ENCODE measurements around the gene NLGN4X. TPM values are rescaled to one million over a fixed set of nuclear protein-coding genes. Genes with fewer than 3 reads are reported as not detected.

Gene NLGN4X
- total RNA-seq, 1 experiment from 2014 or later = not detected

GRCh38 chrX:5971300-5971699 lies 257.4 kb downstream of the NLGN4X start:
- Histone ChIP-seq H3K4me3 (ENCODE audit: low read depth in 2 of 2, low read length in 2 of 2) (no peak overlapping the region), H3K9me3 (ENCODE audit: control insufficient read depth, insufficient read depth, low read depth, low read length) (no peaks in the 10 kb centered on the region), H3K27ac (ENCODE audit: low read length) (no peak overlapping the region), H3K36me3 (ENCODE audit: control insufficient read depth, insufficient read depth, low read length) (no peaks in the 10 kb centered on the region), H3K4me1 (ENCODE audit: control insufficient read depth, insufficient read depth, low read length) (no peaks in the 10 kb centered on the region), H3K27me3 (ENCODE audit: control insufficient read depth, insufficient read depth, low read length) (no peaks in the 10 kb centered on the region)
- intact Hi-C loops (cut with micrococcal nuclease; ENCODE audit: unreplicated experiment) = no loop called here
- TF ChIP-seq CTCF (IDR thresholded peaks at IDR 0.05) (no peak), SIN3A (IDR thresholded peaks at IDR 0.05; ENCODE audit: borderline replicate concordance, insufficient read depth, low read depth, low read length) (no peak), POLR2AphosphoS5 (IDR thresholded peaks at IDR 0.05; ENCODE audit: low read depth, low read length) (no peak), TCF7L2 (IDR thresholded peaks at IDR 0.05; ENCODE audit: low read depth, low read length) (no peak), REST (IDR thresholded peaks at IDR 0.05; ENCODE audit: insufficient read depth in 1 of 2, low read depth in 2 of 2, low read length in 1 of 2) (no peak)
- in situ Hi-C loops (cut with HindIII; ENCODE audit: low pct_unique_long_range_greater_than_20kb, low sequenced_read_pairs) = no loop called here
- DNase-seq (ENCODE audit: low read depth, low spot score) = no peak
- ATAC-seq = no peak
- BruUV-seq (replicated peaks) = no TSS peak
- CTCF ChIA-PET = no interaction called here
- POLR2A ChIA-PET = no interaction called here

- BruUV-seq (replicated peaks) = no TSS peak
Observed at GRCh38 chrX:5965406-5965805, 263.3 kb downstream of the NLGN4X start.

More at GRCh38 chrX:5965406-5965805, 263.3 kb downstream of the NLGN4X start:
- CTCF ChIA-PET = no interaction called here
- H3K4me1 ChIP-seq (ENCODE audit: control insufficient read depth, insufficient read depth, low read length) = no peaks in the 10 kb centered on the region
- TF ChIP-seq REST (IDR thresholded peaks at IDR 0.05; ENCODE audit: insufficient read depth in 1 of 2, low read depth in 2 of 2, low read length in 1 of 2) = no peak
- TF ChIP-seq SIN3A (IDR thresholded peaks at IDR 0.05; ENCODE audit: borderline replicate concordance, insufficient read depth, low read depth, low read length) = no peak
- TF ChIP-seq POLR2AphosphoS5 (IDR thresholded peaks at IDR 0.05; ENCODE audit: low read depth, low read length) = no peak
- TF ChIP-seq TCF7L2 (IDR thresholded peaks at IDR 0.05; ENCODE audit: low read depth, low read length) = no peak
- TF ChIP-seq CTCF (IDR thresholded peaks at IDR 0.05) = no peak
- H3K4me3 ChIP-seq (ENCODE audit: low read depth in 2 of 2, low read length in 2 of 2) = no peak overlapping the region
- H3K36me3 ChIP-seq (ENCODE audit: control insufficient read depth, insufficient read depth, low read length) = no peaks in the 10 kb centered on the region
- in situ Hi-C loops (cut with HindIII; ENCODE audit: low pct_unique_long_range_greater_than_20kb, low sequenced_read_pairs) (no loop called here), intact Hi-C loops (cut with micrococcal nuclease; ENCODE audit: unreplicated experiment) (no loop called here)
- ATAC-seq = no peak
- H3K9me3 ChIP-seq (ENCODE audit: control insufficient read depth, insufficient read depth, low read depth, low read length) = no peaks in the 10 kb centered on the region
- POLR2A ChIA-PET = no interaction called here
- no peak for DNase-seq (ENCODE audit: low read depth, low spot score)
- H3K27me3 ChIP-seq (ENCODE audit: control insufficient read depth, insufficient read depth, low read length) = no peaks in the 10 kb centered on the region
- no peak overlapping the region for H3K27ac ChIP-seq (ENCODE audit: low read length)
